Vagina (tissue), 2 donors: ENCODE measurements around the gene TNFRSF19. TPM values are rescaled to one million over a fixed set of nuclear protein-coding genes. Genes with fewer than 3 reads are reported as not detected.

Experiments
- DNase-seq, 2 donors: peaks; one replicate each; pipeline ENCODE4 v3.0.0-alpha.2; 2017; ENCODE audit errors: extremely low spot score in 2 of 2
- H3K27ac ChIP-seq: fragments of 200-600 bp; sonication (generic); one replicate; pipeline ENCODE4 v1.5.1; 2019
- H3K27me3 ChIP-seq: fragments of 200-600 bp; sonication (generic); one replicate; pipeline ENCODE4 v1.5.1; 2019
- H3K36me3 ChIP-seq, 2 donors: fragments of 200-600 bp; sonication (generic); one replicate each; pipeline ENCODE4 v1.5.1; 2017 to 2019
- H3K4me1 ChIP-seq: fragments of 200-600 bp; sonication (generic); one replicate; pipeline ENCODE4 v1.5.1; 2019
- H3K4me3 ChIP-seq, 2 donors: fragments of 200-600 bp; sonication (generic); 1 replicate in 1 of 2; 2 replicates in 1 of 2; pipeline ENCODE4 v1.5.1; 2016 to 2019
- H3K9me3 ChIP-seq: fragments of 200-600 bp; sonication (generic); one replicate; pipeline ENCODE4 v1.5.1; 2019
- CTCF ChIP-seq, 3 experiments: fragments of 450-650 bp in 2 of 3; fragments of 200-600 bp in 1 of 3; sonication (generic) in 1 of 3; IDR thresholded peaks; one replicate each; pipeline ENCODE4 v1.5.1; 2017 to 2019; ENCODE audit warnings: antibody characterized with exemption in 3 of 3, mild to moderate bottlenecking in 2 of 3, moderate library complexity in 2 of 3
- POLR2A ChIP-seq, 2 donors: fragments of 450-650 bp; IDR thresholded peaks; one replicate each; pipeline ENCODE4 v1.6.1; 2017; ENCODE audit warnings: antibody characterized with exemption in 2 of 2, mild to moderate bottlenecking in 2 of 2, moderate library complexity in 2 of 2
- POLR2AphosphoS5 ChIP-seq, 2 donors: sonication (generic); formaldehyde crosslinking; IDR thresholded peaks; one replicate each; pipeline ENCODE4 v1.9.0; 2017; ENCODE audit warnings: antibody characterized with exemption in 2 of 2, mild to moderate bottlenecking in 2 of 2, low read depth in 1 of 2; ENCODE audit not compliant: insufficient read depth in 1 of 2
- intact Hi-C: fragments of 100-400 bp; cut with DNase I; formaldehyde crosslinking; loops from one replicate; pipeline ENCODE4 v1.15.1; 2023
- total RNA-seq: library from RNA; depleted of rRNA; stranded (reverse); fragments of >200 nt; gene quantifications from one replicate; pipeline ENCODE4 v1.2.3, GENCODE V29; 2016

The TNFRSF19 gene
- total RNA-seq, 1 donor from 2014 or later = 10.3 TPM

GRCh38 chr13:23558675-23559536 lies 11.3 kb upstream of the TNFRSF19 start:
- no peak for DNase-seq
- no peak for TF ChIP-seq CTCF (IDR thresholded peaks at IDR 0.05)
- no peak for TF ChIP-seq POLR2A (IDR thresholded peaks at IDR 0.05)
- peak in 1 of 2 donors; percentile 79 for TF ChIP-seq POLR2AphosphoS5 (IDR thresholded peaks at IDR 0.05; ENCODE audit: insufficient read depth in 1 of 2, low read depth in 1 of 2)
- peaks cover 11% of the 10 kb centered on the region for H3K4me1 ChIP-seq
- intact Hi-C loops = no loop called here
- H3K27ac ChIP-seq = peak overlapping the region; percentile 48
- H3K27me3 ChIP-seq = no peaks in the 10 kb centered on the region
- no peaks in the 10 kb centered on the region for H3K9me3 ChIP-seq
- peak overlapping the region in 1 of 2 donors; percentile 29 for H3K4me3 ChIP-seq
- H3K36me3 ChIP-seq = no peaks in the 10 kb centered on the region

GRCh38 chr13:23560571-23561089 lies 9.6 kb upstream of the TNFRSF19 start:
- H3K27me3 ChIP-seq = no peaks in the 10 kb centered on the region
- H3K36me3 ChIP-seq = no peaks in the 10 kb centered on the region
- intact Hi-C loops = no loop called here
- no peaks in the 10 kb centered on the region for H3K9me3 ChIP-seq
- H3K27ac ChIP-seq = no peak overlapping the region
- no peak for TF ChIP-seq CTCF (IDR thresholded peaks at IDR 0.05)
- TF ChIP-seq POLR2AphosphoS5 (IDR thresholded peaks at IDR 0.05; ENCODE audit: insufficient read depth in 1 of 2, low read depth in 1 of 2) = no peak
- TF ChIP-seq POLR2A (IDR thresholded peaks at IDR 0.05) = no peak
- H3K4me1 ChIP-seq = peaks cover 11% of the 10 kb centered on the region
- H3K4me3 ChIP-seq = no peak overlapping the region
- DNase-seq = no peak

- intact Hi-C loops = no loop called here
- H3K27ac ChIP-seq = no peak overlapping the region
- H3K4me1 ChIP-seq = peaks cover 11% of the 10 kb centered on the region
- TF ChIP-seq POLR2AphosphoS5 (IDR thresholded peaks at IDR 0.05; ENCODE audit: insufficient read depth in 1 of 2, low read depth in 1 of 2) (no peak), POLR2A (IDR thresholded peaks at IDR 0.05) (no peak), CTCF (IDR thresholded peaks at IDR 0.05) (no peak)
- H3K4me3 ChIP-seq = no peak overlapping the region
- no peaks in the 10 kb centered on the region for H3K36me3 ChIP-seq
- H3K27me3 ChIP-seq = no peaks in the 10 kb centered on the region
- no peak for DNase-seq
- no peaks in the 10 kb centered on the region for H3K9me3 ChIP-seq
Measured at GRCh38 chr13:23561261-23561660, 9.0 kb upstream of the TNFRSF19 start.

GRCh38 chr13:23563085-23563845 lies 6.9 kb upstream of the TNFRSF19 start:
- peaks cover 11% of the 10 kb centered on the region for H3K4me1 ChIP-seq
- H3K4me3 ChIP-seq = no peak overlapping the region
- H3K27ac ChIP-seq = no peak overlapping the region
- intact Hi-C loops = no loop called here
- DNase-seq = no peak
- H3K9me3 ChIP-seq = no peaks in the 10 kb centered on the region
- no peaks in the 10 kb centered on the region for H3K27me3 ChIP-seq
- H3K36me3 ChIP-seq = no peaks in the 10 kb centered on the region
- no peak for TF ChIP-seq POLR2A (IDR thresholded peaks at IDR 0.05)
- TF ChIP-seq POLR2AphosphoS5 (IDR thresholded peaks at IDR 0.05; ENCODE audit: insufficient read depth in 1 of 2, low read depth in 1 of 2) = no peak
- no peak for TF ChIP-seq CTCF (IDR thresholded peaks at IDR 0.05)
